ENCODE data around the gene SYT11.

DNA sequence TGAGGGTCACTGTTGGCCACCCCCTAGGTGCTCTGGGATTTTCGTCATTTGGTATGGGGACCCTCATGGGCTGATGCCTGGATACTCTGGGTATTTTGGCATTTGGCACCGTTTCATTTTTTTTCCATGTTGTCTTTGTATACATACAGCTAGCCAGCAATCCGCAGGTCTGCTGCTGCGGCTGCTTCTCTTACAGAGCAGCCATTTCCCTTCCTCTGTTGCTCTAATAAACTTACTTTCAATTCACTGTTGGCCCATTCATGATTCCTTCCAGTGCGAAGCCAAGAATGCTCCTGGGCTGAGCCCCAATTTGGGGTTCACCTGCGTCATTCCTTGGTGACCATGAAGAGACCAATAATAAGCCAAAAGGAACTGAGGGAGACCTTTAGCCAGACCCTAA lies 23.8 kb upstream of the SYT11 start:
- TF ChIP-seq, protein P1, sequence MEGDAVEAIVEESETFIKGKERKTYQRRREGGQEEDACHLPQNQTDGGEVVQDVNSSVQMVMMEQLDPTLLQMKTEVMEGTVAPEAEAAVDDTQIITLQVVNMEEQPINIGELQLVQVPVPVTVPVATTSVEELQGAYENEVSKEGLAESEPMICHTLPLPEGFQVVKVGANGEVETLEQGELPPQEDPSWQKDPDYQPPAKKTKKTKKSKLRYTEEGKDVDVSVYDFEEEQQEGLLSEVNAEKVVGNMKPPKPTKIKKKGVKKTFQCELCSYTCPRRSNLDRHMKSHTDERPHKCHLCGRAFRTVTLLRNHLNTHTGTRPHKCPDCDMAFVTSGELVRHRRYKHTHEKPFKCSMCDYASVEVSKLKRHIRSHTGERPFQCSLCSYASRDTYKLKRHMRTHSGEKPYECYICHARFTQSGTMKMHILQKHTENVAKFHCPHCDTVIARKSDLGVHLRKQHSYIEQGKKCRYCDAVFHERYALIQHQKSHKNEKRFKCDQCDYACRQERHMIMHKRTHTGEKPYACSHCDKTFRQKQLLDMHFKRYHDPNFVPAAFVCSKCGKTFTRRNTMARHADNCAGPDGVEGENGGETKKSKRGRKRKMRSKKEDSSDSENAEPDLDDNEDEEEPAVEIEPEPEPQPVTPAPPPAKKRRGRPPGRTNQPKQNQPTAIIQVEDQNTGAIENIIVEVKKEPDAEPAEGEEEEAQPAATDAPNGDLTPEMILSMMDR (IDR thresholded peaks at IDR 0.05): no peak
- no peak for TF ChIP-seq SOX15 (CRISPR knock-in tag; IDR thresholded peaks at IDR 0.05)
- TF ChIP-seq, protein P2, sequence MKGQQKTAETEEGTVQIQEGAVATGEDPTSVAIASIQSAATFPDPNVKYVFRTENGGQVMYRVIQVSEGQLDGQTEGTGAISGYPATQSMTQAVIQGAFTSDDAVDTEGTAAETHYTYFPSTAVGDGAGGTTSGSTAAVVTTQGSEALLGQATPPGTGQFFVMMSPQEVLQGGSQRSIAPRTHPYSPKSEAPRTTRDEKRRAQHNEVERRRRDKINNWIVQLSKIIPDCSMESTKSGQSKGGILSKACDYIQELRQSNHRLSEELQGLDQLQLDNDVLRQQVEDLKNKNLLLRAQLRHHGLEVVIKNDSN (CRISPR knock-in tag; IDR thresholded peaks at IDR 0.05): no peak
- no peak for TF ChIP-seq NR2C2 (CRISPR knock-in tag; IDR thresholded peaks at IDR 0.05)
- no peak for TF ChIP-seq ZNF416 (CRISPR knock-in tag; IDR thresholded peaks at IDR 0.05)
- TF ChIP-seq KAT7 (CRISPR knock-in tag; IDR thresholded peaks at IDR 0.05; ENCODE audit: borderline replicate concordance): no peak
- TF ChIP-seq CREM (CRISPR knock-in tag; IDR thresholded peaks at IDR 0.05): no peak
- TF ChIP-seq NR3C1 (CRISPR knock-in tag; conservative IDR thresholded peaks at IDR 0.05; ENCODE audit: low read depth): no peak
- no peak for TF ChIP-seq CREB1 (CRISPR knock-in tag; IDR thresholded peaks at IDR 0.05)
- no peak for TF ChIP-seq ESRRA (CRISPR knock-in tag; IDR thresholded peaks at IDR 0.05; ENCODE audit: borderline replicate concordance)
- TF ChIP-seq JUN (CRISPR knock-in tag; IDR thresholded peaks at IDR 0.05): no peak
- TF ChIP-seq, protein P3, sequence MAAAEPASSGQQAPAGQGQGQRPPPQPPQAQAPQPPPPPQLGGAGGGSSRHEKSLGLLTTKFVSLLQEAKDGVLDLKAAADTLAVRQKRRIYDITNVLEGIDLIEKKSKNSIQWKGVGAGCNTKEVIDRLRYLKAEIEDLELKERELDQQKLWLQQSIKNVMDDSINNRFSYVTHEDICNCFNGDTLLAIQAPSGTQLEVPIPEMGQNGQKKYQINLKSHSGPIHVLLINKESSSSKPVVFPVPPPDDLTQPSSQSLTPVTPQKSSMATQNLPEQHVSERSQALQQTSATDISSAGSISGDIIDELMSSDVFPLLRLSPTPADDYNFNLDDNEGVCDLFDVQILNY (CRISPR knock-in tag; IDR thresholded peaks at IDR 0.05): no peak
- TF ChIP-seq, protein P4, sequence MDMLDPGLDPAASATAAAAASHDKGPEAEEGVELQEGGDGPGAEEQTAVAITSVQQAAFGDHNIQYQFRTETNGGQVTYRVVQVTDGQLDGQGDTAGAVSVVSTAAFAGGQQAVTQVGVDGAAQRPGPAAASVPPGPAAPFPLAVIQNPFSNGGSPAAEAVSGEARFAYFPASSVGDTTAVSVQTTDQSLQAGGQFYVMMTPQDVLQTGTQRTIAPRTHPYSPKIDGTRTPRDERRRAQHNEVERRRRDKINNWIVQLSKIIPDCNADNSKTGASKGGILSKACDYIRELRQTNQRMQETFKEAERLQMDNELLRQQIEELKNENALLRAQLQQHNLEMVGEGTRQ (CRISPR knock-in tag; IDR thresholded peaks at IDR 0.05): no peak
- no peak for TF ChIP-seq NFE2L1 (CRISPR knock-in tag; IDR thresholded peaks at IDR 0.05)
